ENCODE data around the gene TENT4B.

DNA sequence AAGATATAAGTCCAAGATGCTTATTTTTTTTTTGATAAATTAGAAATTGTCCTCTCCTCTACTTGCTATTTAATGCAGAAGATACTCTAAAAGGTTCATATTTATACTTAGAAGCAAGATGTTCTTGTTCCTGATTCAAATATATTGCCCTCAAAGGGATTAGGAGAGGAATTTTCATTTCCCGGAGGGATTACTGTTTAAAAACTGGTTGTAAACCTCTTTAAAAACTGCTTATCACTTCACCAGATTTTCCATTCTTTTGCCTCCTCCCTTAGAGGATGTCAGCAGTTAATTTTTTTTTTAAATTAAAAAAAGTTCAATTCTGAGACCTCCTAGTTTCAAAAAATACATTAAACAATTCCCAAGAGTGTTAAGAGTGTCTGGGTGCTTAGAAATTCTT, 2.8 kb downstream of the TENT4B start:
- TF ChIP-seq, protein P1, sequence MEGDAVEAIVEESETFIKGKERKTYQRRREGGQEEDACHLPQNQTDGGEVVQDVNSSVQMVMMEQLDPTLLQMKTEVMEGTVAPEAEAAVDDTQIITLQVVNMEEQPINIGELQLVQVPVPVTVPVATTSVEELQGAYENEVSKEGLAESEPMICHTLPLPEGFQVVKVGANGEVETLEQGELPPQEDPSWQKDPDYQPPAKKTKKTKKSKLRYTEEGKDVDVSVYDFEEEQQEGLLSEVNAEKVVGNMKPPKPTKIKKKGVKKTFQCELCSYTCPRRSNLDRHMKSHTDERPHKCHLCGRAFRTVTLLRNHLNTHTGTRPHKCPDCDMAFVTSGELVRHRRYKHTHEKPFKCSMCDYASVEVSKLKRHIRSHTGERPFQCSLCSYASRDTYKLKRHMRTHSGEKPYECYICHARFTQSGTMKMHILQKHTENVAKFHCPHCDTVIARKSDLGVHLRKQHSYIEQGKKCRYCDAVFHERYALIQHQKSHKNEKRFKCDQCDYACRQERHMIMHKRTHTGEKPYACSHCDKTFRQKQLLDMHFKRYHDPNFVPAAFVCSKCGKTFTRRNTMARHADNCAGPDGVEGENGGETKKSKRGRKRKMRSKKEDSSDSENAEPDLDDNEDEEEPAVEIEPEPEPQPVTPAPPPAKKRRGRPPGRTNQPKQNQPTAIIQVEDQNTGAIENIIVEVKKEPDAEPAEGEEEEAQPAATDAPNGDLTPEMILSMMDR (conservative IDR thresholded peaks at IDR 0.05; ENCODE audit: low read length), result no peak
- TF ChIP-seq EZH2phosphoT487 (IDR thresholded peaks at IDR 0.05; ENCODE audit: borderline replicate concordance, low read depth, low read length), result no peak
